GM12873 (cell line): ENCODE results near the gene C6orf118.

ENCODE experiments used
- CTCF ChIP-seq: IDR thresholded peaks from 2 replicates; pipeline ENCODE4 v1.5.1; 2012; ENCODE audit warnings: low read depth, mild to moderate bottlenecking, moderate library complexity, low read length, control low read depth; ENCODE audit not compliant: insufficient read depth; ENCODE audit errors: missing control alignments

C6orf118 gene

DNA sequence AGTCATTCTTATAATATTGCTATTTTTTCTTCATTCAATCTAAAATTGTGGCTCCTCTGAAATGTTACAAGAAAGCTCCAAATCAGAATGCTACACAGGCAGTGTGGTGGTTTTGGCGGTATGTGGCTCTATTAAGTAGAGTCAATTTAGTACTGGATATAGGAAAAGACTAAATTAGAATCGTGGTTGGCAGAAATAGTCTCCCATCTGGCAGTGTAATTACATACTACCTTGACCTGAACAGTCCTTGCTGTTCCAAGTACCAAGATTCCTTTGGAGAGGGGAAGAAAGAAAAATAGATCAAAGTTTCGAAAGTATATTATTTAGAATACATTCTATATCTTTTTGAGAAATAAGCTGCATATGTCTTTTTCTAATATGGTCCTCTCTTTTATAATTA, 78.2 kb downstream of the C6orf118 start:
- TF ChIP-seq CTCF: no peak
